Measurements from ENCODE around the gene USP7. TPM values are rescaled to one million over a fixed set of nuclear protein-coding genes. Genes with fewer than 3 reads are reported as not detected.

The USP7 gene
- total RNA-seq, 3 donors from 2014 or later = 125 to 144 (median 130) TPM

GRCh38 chr16:8908810-8909468, 54.8 kb downstream of the USP7 start:
- peaks cover 10% of the 10 kb centered on the region for H3K36me3 ChIP-seq (ENCODE audit: low read depth)
- H3K9me3 ChIP-seq = no peaks in the 10 kb centered on the region
- ATAC-seq (peak; percentile 51), DNase-seq (no peak)
- peaks cover 33% of the 10 kb centered on the region for H3K4me1 ChIP-seq (ENCODE audit: low read depth)
- TF ChIP-seq CTCF (IDR thresholded peaks at IDR 0.05) = no peak
- H3K4me3 ChIP-seq = no peak overlapping the region
- intact Hi-C loops (cut with DNase I, micrococcal nuclease) = loop anchor here in 1 of 2 donors (10.0 kb wide), 1 partner anchor 96 kb away; no protein-coding TSS in a partner anchor

DNA sequence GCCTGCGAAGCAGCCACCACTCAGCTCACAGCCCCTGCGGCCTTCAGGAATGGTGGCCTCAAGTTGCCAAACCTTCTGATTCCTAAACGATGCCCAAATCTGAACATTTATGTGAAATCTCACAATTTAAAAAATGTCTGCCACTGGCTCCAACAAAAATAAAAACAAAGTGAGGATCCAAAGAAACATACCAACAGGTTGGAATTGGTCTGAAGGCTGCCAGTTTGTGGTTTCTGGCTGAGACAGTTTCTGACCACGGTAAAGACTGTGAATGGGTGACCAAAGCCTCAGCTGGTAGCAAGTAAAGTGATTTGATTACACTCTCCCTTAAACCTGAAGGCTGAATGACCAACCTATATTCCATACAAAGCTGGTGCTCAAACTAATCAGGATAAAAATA, 56.6 kb downstream of the USP7 start:
- Histone ChIP-seq H3K4me1 (ENCODE audit: low read depth) (peaks cover 23% of the 10 kb centered on the region), H3K9me3 (no peaks in the 10 kb centered on the region), H3K36me3 (ENCODE audit: low read depth) (peaks cover 25% of the 10 kb centered on the region), H3K4me3 (no peak overlapping the region)
- intact Hi-C loops (cut with DNase I, micrococcal nuclease) = loop anchor here in 1 of 2 donors (10.0 kb wide), 1 partner anchor 98 kb away; no protein-coding TSS in a partner anchor
- no peak for TF ChIP-seq CTCF (IDR thresholded peaks at IDR 0.05)
- DNase-seq (no peak), ATAC-seq (no peak)

GRCh38 chr16:8905795-8906591, 57.7 kb downstream of the USP7 start:
- no peak for DNase-seq
- Histone ChIP-seq H3K4me1 (ENCODE audit: low read depth) (peaks cover 14% of the 10 kb centered on the region), H3K9me3 (no peaks in the 10 kb centered on the region), H3K36me3 (ENCODE audit: low read depth) (peaks cover 33% of the 10 kb centered on the region), H3K4me3 (no peak overlapping the region)
- no peak for TF ChIP-seq CTCF (IDR thresholded peaks at IDR 0.05)
- ATAC-seq = no peak
- intact Hi-C loops (cut with DNase I, micrococcal nuclease) = loop anchor here in 1 of 2 donors (10.0 kb wide), 1 partner anchor 99 kb away; no protein-coding TSS in a partner anchor

GRCh38 chr16:8905168-8905762, 58.4 kb downstream of the USP7 start:
- Histone ChIP-seq H3K9me3 (no peaks in the 10 kb centered on the region), H3K4me1 (ENCODE audit: low read depth) (peaks cover 7% of the 10 kb centered on the region), H3K36me3 (ENCODE audit: low read depth) (peaks cover 28% of the 10 kb centered on the region), H3K4me3 (no peak overlapping the region)
- TF ChIP-seq CTCF (IDR thresholded peaks at IDR 0.05) = no peak
- intact Hi-C loops (cut with DNase I, micrococcal nuclease) = loop anchor here in 1 of 2 donors (10.0 kb wide), 1 partner anchor 100 kb away; no protein-coding TSS in a partner anchor
- ATAC-seq (peak; percentile 64), DNase-seq (no peak)

GRCh38 chr16:8904018-8904430, 59.7 kb downstream of the USP7 start:
- H3K4me3 ChIP-seq = no peak overlapping the region
- H3K4me1 ChIP-seq (ENCODE audit: low read depth) = peaks cover 7% of the 10 kb centered on the region
- no peak for ATAC-seq
- TF ChIP-seq CTCF (IDR thresholded peaks at IDR 0.05) = no peak
- intact Hi-C loops (cut with DNase I, micrococcal nuclease) = loop anchor here in 1 of 2 donors (10.0 kb wide), 1 partner anchor 101 kb away; no protein-coding TSS in a partner anchor
- H3K36me3 ChIP-seq (ENCODE audit: low read depth) = peaks cover 34% of the 10 kb centered on the region
- H3K9me3 ChIP-seq = no peaks in the 10 kb centered on the region
- no peak for DNase-seq

All from mucosa of descending colon (tissue), 3 donors.